Stimulated activated naive CD8-positive, alpha-beta T cell treated with anti-CD3 and anti-CD28 coated beads, Interleukin-15, Interleukin-2, amounts not matched to agents 100 ng/mL and 50 ng/mL, for 24 hours (primary cell): Measurements from ENCODE around the gene EYA2.
A peak's percentile ranks its signal among the peaks of the same experiment; 100 is the strongest.

Experiments
- H3K27ac Mint-ChIP-seq: one replicate; pipeline ENCODE4 v1.8.0; 2021; ENCODE audit warnings: mild to moderate bottlenecking, mixed read lengths
- H3K27me3 Mint-ChIP-seq: one replicate; pipeline ENCODE4 v1.8.0; 2021; ENCODE audit warnings: mixed read lengths
- H3K36me3 Mint-ChIP-seq: one replicate; pipeline ENCODE4 v1.8.0; 2021; ENCODE audit warnings: low read depth, mixed read lengths
- H3K4me1 Mint-ChIP-seq: one replicate; pipeline ENCODE4 v1.8.0; 2021; ENCODE audit warnings: low read depth, mixed read lengths
- H3K4me3 Mint-ChIP-seq: one replicate; pipeline ENCODE4 v1.8.0; 2021; ENCODE audit warnings: mild to moderate bottlenecking, mixed read lengths
- H3K9me3 Mint-ChIP-seq: one replicate; pipeline ENCODE4 v1.8.0; 2021; ENCODE audit warnings: mixed read lengths

Gene EYA2

DNA sequence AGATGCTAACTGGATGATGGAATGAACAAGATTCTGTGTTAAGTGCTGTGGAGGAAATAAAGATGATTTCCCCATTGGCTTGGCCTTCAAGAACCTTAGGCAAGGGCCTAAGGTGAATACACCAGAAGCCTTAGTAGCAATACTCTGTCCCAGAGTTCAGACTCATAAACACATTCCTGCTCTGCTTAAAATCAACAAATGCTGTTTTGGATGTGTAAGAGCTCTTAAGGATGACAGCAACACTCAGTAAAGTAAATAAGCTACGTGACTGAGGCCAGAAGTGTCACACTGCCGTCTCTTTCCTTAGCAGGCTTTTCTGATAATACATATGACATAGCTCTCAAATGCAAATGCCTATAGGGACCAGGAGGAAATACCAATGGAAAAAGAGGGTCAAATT, 90.6 kb downstream of the EYA2 start:
- H3K4me1 Mint-ChIP-seq = peaks cover 4% of the 10 kb centered on the region
- peaks cover 40% of the 10 kb centered on the region for H3K27me3 Mint-ChIP-seq
- no peak overlapping the region for H3K4me3 Mint-ChIP-seq
- H3K9me3 Mint-ChIP-seq = peaks cover 15% of the 10 kb centered on the region
- no peak overlapping the region for H3K27ac Mint-ChIP-seq
- no peaks in the 10 kb centered on the region for H3K36me3 Mint-ChIP-seq

DNA sequence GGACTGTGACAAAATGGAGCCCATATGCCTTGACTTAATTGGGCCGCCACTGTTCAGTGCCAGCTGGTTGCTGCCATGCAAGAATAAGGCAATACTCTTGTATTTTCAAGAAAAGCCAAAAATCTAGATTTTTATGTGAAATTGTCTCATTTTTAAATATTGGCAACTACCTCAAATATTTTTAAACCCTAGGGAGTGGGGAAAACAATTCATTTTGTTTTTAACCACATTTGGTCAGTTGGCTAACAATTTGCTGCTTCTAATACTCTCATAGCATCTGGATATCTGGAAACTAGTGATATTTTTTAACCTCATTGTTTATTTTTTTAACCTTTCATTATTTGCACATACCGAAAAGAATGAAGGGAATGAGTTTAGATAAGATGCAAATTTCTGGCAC, 91.0 kb downstream of the EYA2 start:
- H3K9me3 Mint-ChIP-seq = peaks cover 15% of the 10 kb centered on the region
- peaks cover 8% of the 10 kb centered on the region for H3K4me1 Mint-ChIP-seq

DNA sequence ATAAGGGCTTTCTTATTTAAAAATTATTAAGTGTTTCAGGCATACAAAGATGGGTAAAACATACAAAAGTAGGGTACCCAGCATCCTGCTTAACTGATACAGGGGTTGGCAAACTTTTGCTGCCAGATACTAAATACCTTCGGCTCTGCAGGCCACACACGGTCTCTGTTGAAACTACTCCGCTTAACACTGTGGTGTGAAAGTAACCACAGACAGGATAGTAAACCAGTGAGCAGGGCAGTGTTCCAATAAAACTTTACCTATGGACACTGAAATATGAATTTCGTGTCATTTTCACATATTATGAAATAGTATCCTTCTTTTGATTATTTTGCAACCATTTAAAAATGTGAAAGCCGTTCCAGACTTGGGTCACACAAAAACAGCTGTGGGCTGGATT, 92.4 kb downstream of the EYA2 start:
- peaks cover 13% of the 10 kb centered on the region for H3K9me3 Mint-ChIP-seq
- no peak overlapping the region for H3K27ac Mint-ChIP-seq
- H3K4me3 Mint-ChIP-seq = no peak overlapping the region
- H3K4me1 Mint-ChIP-seq = peaks cover 9% of the 10 kb centered on the region
- no peaks in the 10 kb centered on the region for H3K36me3 Mint-ChIP-seq
- peaks cover 48% of the 10 kb centered on the region for H3K27me3 Mint-ChIP-seq

More for the DNA sequence above, 91.0 kb downstream of the EYA2 start:
- H3K27ac Mint-ChIP-seq = no peak overlapping the region
- H3K27me3 Mint-ChIP-seq = peaks cover 43% of the 10 kb centered on the region
- H3K4me3 Mint-ChIP-seq = no peak overlapping the region
- H3K36me3 Mint-ChIP-seq = no peaks in the 10 kb centered on the region

DNA sequence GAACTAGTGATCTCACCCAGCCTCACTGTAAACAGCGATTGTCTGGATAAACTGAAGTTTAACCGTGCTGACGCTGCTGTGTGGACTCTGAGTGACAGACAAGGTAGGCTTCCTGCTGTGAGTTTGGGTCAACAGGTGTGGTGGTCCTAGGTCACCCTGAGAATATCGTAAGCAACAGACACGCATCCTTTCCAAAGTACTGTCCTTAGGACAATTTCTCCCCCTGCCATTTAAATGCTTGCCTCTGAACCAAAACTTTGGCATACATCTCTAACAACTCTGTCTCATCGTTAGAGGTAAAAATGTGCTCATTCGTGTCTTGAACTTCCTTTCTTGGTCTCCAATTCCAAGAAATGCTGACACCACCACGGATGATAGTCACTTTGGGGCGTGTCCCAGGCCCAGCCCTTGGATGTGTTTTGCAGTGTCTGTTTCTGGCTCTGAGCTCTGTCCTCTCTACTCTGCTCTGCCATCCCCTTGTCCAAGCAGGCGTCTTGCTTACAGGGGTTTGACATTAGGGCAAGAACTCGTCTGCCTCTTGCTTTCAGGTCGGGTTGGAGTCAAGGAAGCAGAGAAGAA, 95.5 kb downstream of the EYA2 start:
- H3K9me3 Mint-ChIP-seq = no peaks in the 10 kb centered on the region
- peaks cover 23% of the 10 kb centered on the region for H3K4me1 Mint-ChIP-seq
- peak overlapping the region; percentile 36 for H3K27ac Mint-ChIP-seq
- H3K36me3 Mint-ChIP-seq = no peaks in the 10 kb centered on the region
- no peak overlapping the region for H3K4me3 Mint-ChIP-seq
- peaks cover 42% of the 10 kb centered on the region for H3K27me3 Mint-ChIP-seq

DNA sequence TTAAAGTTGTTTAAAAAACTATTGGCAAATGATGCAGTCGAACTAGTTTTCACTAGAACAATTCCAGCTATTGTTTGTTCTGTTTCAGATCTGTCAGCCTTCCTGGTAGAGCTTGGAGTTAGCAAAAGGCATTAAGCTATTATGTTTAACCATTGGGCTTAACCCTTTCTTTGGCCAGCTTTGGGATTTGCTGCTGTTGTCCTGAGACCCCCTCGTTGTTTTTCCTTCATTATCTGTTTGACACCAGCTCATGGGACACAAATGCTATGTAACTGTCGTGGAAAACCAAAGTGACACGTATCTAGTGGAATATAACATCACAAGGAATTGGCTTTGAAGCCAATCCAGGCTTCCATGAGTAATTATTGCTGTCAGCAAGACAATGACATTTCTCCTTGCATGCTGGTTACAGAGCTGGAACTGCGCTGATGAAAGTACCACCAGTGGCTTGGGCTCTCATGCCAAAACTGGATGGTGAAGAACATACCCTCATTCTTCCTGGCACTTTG, 96.0 kb downstream of the EYA2 start:
- H3K4me3 Mint-ChIP-seq = no peak overlapping the region
- H3K27ac Mint-ChIP-seq = peak overlapping the region; percentile 36
- no peaks in the 10 kb centered on the region for H3K9me3 Mint-ChIP-seq
- H3K4me1 Mint-ChIP-seq = peaks cover 23% of the 10 kb centered on the region
- no peaks in the 10 kb centered on the region for H3K36me3 Mint-ChIP-seq
- peaks cover 40% of the 10 kb centered on the region for H3K27me3 Mint-ChIP-seq

DNA sequence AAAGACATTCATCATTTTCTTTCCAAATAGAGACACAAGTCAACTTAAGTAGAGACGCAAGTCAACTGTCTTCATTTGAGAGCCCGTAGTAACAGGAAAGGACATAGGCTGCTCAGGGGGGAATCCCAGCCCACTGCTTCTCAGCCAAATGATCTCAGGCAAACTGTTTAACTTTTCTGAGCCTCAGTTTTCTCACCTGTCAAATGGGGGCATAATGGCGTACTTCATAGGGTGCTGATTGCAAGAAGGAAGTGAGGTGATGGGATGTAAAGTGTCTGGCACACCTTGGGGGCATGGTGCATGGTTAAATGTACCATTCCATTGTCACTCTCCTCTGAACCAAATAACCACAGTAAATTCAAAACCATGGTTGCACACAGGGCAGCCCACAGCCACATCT, 96.5 kb downstream of the EYA2 start:
- peaks cover 45% of the 10 kb centered on the region for H3K27me3 Mint-ChIP-seq
- H3K27ac Mint-ChIP-seq = no peak overlapping the region
- H3K36me3 Mint-ChIP-seq = no peaks in the 10 kb centered on the region
- no peak overlapping the region for H3K4me3 Mint-ChIP-seq
- peaks cover 23% of the 10 kb centered on the region for H3K4me1 Mint-ChIP-seq
- H3K9me3 Mint-ChIP-seq = no peaks in the 10 kb centered on the region

DNA sequence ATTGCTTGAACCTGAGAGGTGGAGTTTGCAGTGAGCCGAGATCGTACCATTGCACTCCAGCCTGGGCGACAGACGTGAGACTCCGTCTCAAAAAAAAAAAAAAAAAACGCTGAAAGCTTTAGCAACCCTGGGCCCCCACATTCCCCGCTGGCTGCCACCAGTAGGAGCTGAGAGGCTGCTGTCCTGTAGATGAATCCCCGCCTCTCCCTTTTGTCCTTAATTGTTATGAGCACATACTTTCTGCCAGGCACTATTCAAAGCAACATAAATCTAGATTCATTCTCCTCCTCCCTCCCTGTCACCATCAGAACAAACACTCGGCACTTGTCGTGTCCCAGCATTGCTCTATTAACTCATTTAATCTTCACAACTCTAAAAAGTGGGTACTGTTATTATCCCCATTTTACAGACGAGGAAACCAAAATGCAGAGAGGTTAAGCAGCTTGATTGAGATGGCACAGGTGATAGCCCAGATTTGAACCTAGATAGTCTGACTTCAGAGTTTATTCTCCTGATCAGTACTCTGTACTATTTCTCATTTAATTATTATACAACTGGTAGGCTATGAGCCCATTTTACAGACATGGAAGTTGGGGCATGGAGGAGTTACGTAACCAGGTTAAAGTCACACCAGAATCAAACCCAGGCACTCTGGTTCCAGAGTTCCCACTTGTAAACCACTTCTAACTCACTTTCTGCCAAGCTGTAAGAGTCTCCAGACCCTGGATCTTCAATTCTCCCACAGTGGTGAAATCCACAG, 97.4 kb downstream of the EYA2 start:
- H3K27ac Mint-ChIP-seq = no peak overlapping the region
- H3K4me3 Mint-ChIP-seq = no peak overlapping the region
- H3K27me3 Mint-ChIP-seq = peaks cover 51% of the 10 kb centered on the region
- no peaks in the 10 kb centered on the region for H3K9me3 Mint-ChIP-seq
- H3K4me1 Mint-ChIP-seq = peaks cover 23% of the 10 kb centered on the region
- no peaks in the 10 kb centered on the region for H3K36me3 Mint-ChIP-seq

DNA sequence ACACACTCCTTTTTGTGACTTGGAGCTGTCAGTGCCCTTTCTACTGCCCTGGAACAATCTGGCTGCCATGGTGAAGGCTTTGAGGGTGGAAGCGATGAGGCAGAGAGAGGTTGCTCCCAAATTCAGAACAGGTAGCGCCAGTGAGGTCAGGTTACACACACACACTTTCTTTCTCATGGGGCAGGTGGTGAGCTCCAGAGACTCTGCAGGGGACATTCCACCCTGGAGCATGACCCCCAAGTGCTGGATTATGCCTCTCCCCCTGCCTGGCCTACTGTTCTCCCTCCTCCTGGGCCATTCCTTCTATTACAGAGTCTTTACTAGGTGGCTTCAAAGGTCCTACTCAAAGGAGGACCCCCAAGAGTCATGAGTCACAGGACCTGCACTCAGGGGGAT, 98.0 kb downstream of the EYA2 start:
- Mint-ChIP-seq H3K4me3 (no peak overlapping the region), H3K27ac (no peak overlapping the region), H3K36me3 (no peaks in the 10 kb centered on the region), H3K4me1 (peaks cover 23% of the 10 kb centered on the region), H3K27me3 (peaks cover 48% of the 10 kb centered on the region), H3K9me3 (no peaks in the 10 kb centered on the region)

DNA sequence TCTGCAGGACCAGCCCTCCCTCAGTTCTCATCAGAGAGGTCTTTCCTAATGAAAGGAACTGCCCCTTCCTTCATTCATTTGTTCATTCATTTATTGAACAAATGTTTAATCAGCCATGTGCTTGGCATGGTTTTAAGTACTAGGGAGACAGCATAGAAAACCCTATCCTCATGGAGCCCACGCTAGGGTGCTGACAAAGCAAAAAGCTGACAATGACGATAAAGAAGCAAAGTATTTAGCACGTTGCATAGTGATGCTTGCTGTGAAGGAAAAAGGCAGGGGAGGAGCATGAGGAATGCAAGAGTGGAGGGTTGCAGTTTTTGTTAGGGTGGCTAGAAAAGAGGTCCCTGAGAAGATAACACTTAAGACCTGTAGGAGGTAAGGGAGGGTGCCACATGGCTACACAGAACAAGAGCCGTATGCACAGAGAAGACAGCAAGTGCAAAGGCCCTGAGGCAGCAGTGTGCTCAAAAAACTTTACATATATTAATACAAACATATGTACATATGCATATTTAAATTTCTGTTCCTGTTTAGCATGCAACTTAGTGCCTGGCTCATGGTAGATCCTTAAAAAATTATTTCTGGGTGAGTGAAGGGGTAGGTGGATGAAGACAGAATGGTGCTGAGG, 98.9 kb downstream of the EYA2 start:
- Mint-ChIP-seq H3K4me1 (peaks cover 23% of the 10 kb centered on the region), H3K27me3 (peaks cover 48% of the 10 kb centered on the region), H3K9me3 (no peaks in the 10 kb centered on the region), H3K27ac (peak overlapping the region; percentile 43), H3K4me3 (no peak overlapping the region), H3K36me3 (no peaks in the 10 kb centered on the region)

DNA sequence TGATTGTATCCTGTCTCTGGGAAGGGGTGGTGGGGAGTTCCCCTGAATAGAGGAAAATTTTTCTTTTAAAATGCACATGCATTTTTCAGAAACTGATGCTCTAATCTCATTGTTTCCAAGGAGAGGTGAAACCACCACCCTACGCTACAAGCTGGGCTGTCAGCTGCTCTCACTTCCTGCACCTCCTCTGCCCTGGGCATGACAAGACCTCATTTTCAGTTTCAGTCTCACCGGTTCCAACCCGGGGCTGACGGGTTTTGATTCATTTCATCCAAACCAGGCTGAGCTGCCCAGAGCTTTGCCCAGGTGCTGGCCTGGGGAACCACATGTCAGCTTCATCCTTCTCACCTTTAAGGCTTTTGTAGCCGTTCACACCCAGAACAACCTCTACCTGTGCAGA, 99.7 kb downstream of the EYA2 start:
- H3K4me1 Mint-ChIP-seq = peaks cover 23% of the 10 kb centered on the region
- peak overlapping the region; percentile 43 for H3K27ac Mint-ChIP-seq

DNA sequence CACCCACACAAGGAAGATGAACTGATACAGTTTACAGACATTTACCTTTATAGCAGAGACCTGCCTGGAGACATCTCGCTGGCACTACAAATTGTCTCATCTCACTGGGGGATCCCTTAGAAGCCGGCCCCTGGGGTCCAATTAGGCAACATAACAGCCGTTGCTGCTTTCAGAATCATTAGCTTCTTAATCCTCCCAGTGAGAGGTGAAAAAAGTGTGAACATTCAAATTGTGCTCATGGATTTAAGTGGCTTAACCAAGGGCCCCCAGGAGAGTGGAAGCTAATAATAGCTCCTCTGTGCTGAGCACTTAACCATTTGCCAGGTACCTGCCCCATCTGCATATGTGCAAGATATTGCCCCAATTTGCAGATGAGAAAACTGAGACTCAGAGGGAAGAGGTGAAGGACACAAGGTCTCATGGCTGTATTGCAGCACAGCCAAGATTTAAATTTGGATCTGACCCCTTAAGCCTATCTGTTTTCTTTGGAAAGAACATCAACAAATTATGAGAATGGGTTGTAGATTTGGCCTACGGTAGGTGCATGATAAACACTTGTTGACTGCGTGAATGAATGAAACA, 101.0 kb downstream of the EYA2 start:
- H3K27ac Mint-ChIP-seq = no peak overlapping the region
- peaks cover 15% of the 10 kb centered on the region for H3K4me1 Mint-ChIP-seq
- H3K4me3 Mint-ChIP-seq = no peak overlapping the region
- no peaks in the 10 kb centered on the region for H3K36me3 Mint-ChIP-seq
- H3K9me3 Mint-ChIP-seq = no peaks in the 10 kb centered on the region
- peaks cover 42% of the 10 kb centered on the region for H3K27me3 Mint-ChIP-seq

More for the DNA sequence above, 99.7 kb downstream of the EYA2 start:
- Mint-ChIP-seq H3K9me3 (no peaks in the 10 kb centered on the region), H3K4me3 (peak overlapping the region; percentile 1), H3K27me3 (peaks cover 48% of the 10 kb centered on the region), H3K36me3 (no peaks in the 10 kb centered on the region)

DNA sequence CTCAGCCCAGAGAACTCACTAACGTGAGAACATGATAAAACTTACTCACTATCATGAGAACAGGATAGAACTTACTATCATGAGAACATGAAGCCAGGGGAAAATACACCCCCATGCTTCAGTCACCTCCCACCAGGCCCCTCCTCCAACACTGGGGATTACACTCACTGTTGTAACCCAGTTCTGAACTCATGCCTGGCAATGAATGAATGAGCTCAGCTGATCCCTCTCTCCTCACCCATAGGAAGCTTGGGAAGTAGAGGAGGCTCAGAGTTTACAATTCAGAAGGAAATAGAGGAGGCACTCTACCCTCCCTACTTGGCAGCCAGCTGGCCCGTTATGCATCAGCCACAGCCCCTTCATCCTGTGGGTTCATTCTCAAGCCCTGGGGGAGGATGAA, 102.5 kb downstream of the EYA2 start:
- Mint-ChIP-seq H3K4me1 (peaks cover 14% of the 10 kb centered on the region), H3K4me3 (no peak overlapping the region), H3K27ac (no peak overlapping the region), H3K36me3 (no peaks in the 10 kb centered on the region), H3K9me3 (no peaks in the 10 kb centered on the region), H3K27me3 (peaks cover 29% of the 10 kb centered on the region)

DNA sequence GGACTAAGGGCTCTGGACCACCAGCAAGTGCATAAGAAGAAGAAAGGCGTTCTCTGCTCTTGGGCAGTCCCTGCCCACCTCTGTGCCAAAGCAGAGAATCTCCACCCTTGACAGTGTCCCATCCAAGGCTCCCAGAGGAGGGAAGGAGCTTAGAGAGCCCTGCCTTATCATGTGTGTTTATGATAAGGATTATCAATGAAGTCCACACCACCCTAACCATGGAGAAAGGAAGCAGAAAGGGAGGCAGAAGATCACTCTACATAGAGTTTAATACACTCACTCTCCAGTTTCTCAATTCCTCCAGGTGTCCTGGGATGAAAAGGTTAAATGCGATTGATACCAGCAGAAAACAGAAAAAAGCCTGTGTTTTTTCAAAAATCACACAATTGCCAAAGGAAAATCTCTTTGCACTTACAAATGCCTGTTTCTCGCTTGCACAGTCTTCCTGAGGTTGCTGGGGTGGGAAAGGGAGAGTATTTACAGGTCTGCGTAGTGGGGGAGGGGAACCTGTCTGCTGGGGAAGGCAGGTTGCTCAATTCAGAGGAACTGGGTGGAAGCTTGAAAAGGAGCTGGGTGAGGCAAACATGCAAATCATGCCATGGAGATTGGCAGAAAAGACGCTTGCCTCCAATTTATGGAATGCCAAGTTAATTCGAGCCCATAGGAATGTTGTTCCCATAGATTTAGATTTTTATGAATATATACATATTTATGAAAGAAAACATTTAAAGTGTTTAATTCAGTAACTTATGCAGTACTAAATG, 104.0 kb downstream of the EYA2 start:
- no peak overlapping the region for H3K27ac Mint-ChIP-seq
- no peaks in the 10 kb centered on the region for H3K9me3 Mint-ChIP-seq
- no peak overlapping the region for H3K4me3 Mint-ChIP-seq
- peaks cover 11% of the 10 kb centered on the region for H3K4me1 Mint-ChIP-seq
- peaks cover 17% of the 10 kb centered on the region for H3K27me3 Mint-ChIP-seq
- H3K36me3 Mint-ChIP-seq = no peaks in the 10 kb centered on the region

DNA sequence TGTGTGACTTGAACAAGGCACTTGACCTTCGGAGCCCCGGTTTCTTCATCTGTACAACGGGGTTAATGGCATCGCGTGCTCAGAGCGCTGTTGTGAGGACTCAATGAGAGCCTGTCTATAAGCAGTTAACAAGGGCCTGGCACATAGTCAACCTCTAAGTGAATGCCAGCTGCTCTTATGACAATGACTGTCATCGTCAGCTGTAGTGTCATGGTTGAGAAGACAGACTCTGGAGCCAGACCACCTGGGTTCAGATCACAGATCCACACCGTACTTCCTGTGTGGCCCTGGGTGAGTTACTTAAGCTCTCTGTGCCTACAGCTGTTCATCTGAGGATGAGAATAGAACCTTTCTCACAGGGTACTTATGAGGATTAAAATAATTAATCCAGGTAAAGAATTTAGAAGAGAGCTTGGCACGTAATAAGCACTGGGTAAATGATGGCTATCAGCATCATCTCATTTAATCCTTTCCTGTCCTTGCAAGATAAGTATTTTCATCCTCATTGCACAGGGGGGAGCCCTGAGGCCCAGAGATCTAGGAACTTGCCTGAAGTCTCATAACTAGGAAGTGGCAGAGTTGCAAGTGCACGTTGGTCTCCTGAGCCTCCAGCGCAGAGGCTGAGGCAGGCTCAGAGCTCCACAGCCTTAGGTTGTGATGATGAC, 105.3 kb downstream of the EYA2 start:
- H3K27ac Mint-ChIP-seq = no peak overlapping the region
- H3K4me1 Mint-ChIP-seq = no peaks in the 10 kb centered on the region
- H3K36me3 Mint-ChIP-seq = no peaks in the 10 kb centered on the region
- peaks cover 29% of the 10 kb centered on the region for H3K27me3 Mint-ChIP-seq
- H3K4me3 Mint-ChIP-seq = no peak overlapping the region
- peaks cover 8% of the 10 kb centered on the region for H3K9me3 Mint-ChIP-seq
